HepG2 (cell line): ENCODE results near the gene LRRIQ4. TPM values are rescaled to one million over a fixed set of nuclear protein-coding genes. Genes with fewer than 3 reads are reported as not detected.
A peak's percentile ranks its signal among the peaks of the same experiment; 100 is the strongest.

Source experiments
- ATAC-seq: fragments of 200-7000 bp; cut with Tn5 transposase; 3 replicates; pipeline ENCODE4 v1.9.1; 2020; ENCODE audit warnings: mild to moderate bottlenecking, moderate library complexity
- BruUV-seq: library from RNA; stranded (reverse); fragments of 400-500 nt; replicated peaks from 2 replicates; lab custom pipeline; 2021; lab: Mats Ljungman, UMichigan
- CTCF ChIA-PET: fragments of 300-600 bp; formaldehyde crosslinking; extraction: SDS; loops from one replicate; lab custom pipeline; 2021; ENCODE audit warnings: low total read pairs, inconsistent platforms, low intra/inter-chr PET ratio; lab: Yijun Ruan, JAX
- POLR2A ChIA-PET: fragments of 350-600 bp; sonication (Branson Sonifier 250); formaldehyde crosslinking; loops from one replicate; lab custom pipeline; 2020; ENCODE audit warnings: antibody characterized with exemption, inconsistent platforms; lab: Yijun Ruan, JAX
- DNase-seq: peaks from one replicate; pipeline ENCODE4 v3.0.0-alpha.2; 2015; ENCODE audit warnings: low spot score
- FAIRE-seq: peaks from 3 replicates; lab custom pipeline; 2011; peaks lifted over from hg19 to GRCh38; lab: Jason Lieb, UNC
- H2AFZ ChIP-seq: one replicate; pipeline ENCODE4 v1.6.1; 2011; ENCODE audit warnings: low read length, inconsistent platforms
- H3K27ac ChIP-seq: fragments of 300-600 bp; 3 replicates; pipeline ENCODE4 v1.8.0; 2011; ENCODE audit warnings: mixed run types, mild to moderate bottlenecking, mixed read lengths, low read length, inconsistent platforms; ENCODE audit not compliant: insufficient read depth; ENCODE audit errors: extremely low read length
- H3K27me3 ChIP-seq, 2 experiments: fragments of 200-600 bp in 1 of 2; 2 replicates in 1 of 2; 3 replicates in 1 of 2; pipeline versions ENCODE4 v1.6.0 to v1.8.0; 2011; ENCODE audit warnings: low read length in 2 of 2, mild to moderate bottlenecking in 2 of 2, moderate library complexity in 2 of 2, inconsistent platforms in 1 of 2; ENCODE audit not compliant: insufficient read depth in 2 of 2, control insufficient read depth in 1 of 2
- H3K36me3 ChIP-seq, 2 experiments: fragments of 200-600 bp in 1 of 2; replicated peaks in 1 of 2; 2 replicates in 1 of 2; 3 replicates in 1 of 2; pipeline versions ENCODE4 v1.5.1 to v1.8.0; 2011; ENCODE audit warnings: low read length in 2 of 2, inconsistent platforms in 1 of 2; ENCODE audit not compliant: insufficient read depth in 2 of 2, control insufficient read depth in 1 of 2
- H3K4me1 ChIP-seq: 2 replicates; pipeline ENCODE4 v1.5.1; 2012; ENCODE audit warnings: low read length, inconsistent platforms; ENCODE audit not compliant: insufficient read depth
- H3K4me2 ChIP-seq: 2 replicates; pipeline ENCODE4 v1.6.0; 2011; ENCODE audit warnings: low read depth, low read length, inconsistent platforms
- H3K4me3 ChIP-seq, 3 experiments: fragments of 200-600 bp in 1 of 3; sonication (generic), shearing (Covaris generic) in 1 of 3; replicated peaks in 1 of 3; 2 replicates each; pipeline ENCODE4 v1.5.1; 2011 to 2016; ENCODE audit warnings: low read length in 3 of 3, inconsistent platforms in 2 of 3, low read depth in 2 of 3, mild to moderate bottlenecking in 2 of 3, control low read depth in 1 of 3, mixed read lengths in 1 of 3; ENCODE audit not compliant: insufficient read depth in 1 of 3
- H3K79me2 ChIP-seq: one replicate; pipeline ENCODE4 v1.6.1; 2011; ENCODE audit warnings: low read length, inconsistent platforms; ENCODE audit not compliant: insufficient read depth
- H3K9ac ChIP-seq: 2 replicates; pipeline ENCODE4 v1.6.0; 2011; ENCODE audit warnings: mild to moderate bottlenecking, low read depth, low read length, inconsistent platforms; ENCODE audit not compliant: insufficient read depth
- H3K9me3 ChIP-seq: 2 replicates; pipeline ENCODE4 v1.5.1; 2012; ENCODE audit warnings: mild to moderate bottlenecking, low read length
- H4K20me1 ChIP-seq: 2 replicates; pipeline ENCODE4 v1.6.0; 2011; ENCODE audit warnings: inconsistent platforms, mild to moderate bottlenecking, low read length, moderate library complexity; ENCODE audit not compliant: insufficient read depth
- MAFK ChIP-seq, 2 experiments: IDR thresholded peaks in 1 of 2; conservative IDR thresholded peaks in 1 of 2; 2 replicates each; pipeline ENCODE4 v1.6.1; 2011; ENCODE audit warnings: improper control_type of control experiment in 2 of 2, low read length in 2 of 2
- NFE2L2 ChIP-seq: fragments of 150-350 bp; IDR thresholded peaks from 2 replicates; pipeline ENCODE4 v1.6.1; 2014; ENCODE audit warnings: low read length
- RFX1 ChIP-seq: fragments of 450-650 bp; IDR thresholded peaks from 2 replicates; pipeline ENCODE4 v1.6.1; 2017
- WGBS: methylation state at CpG from one replicate; pipeline ENCODE4 v1.1.6; 2017; ENCODE audit warnings: low lambda C conversion rate; 5-methylcytosine and 5-hydroxymethylcytosine counted together
- in situ Hi-C: cut with HindIII; loops from 2 replicates; pipeline ENCODE4 v1.10.0; 2017; ENCODE audit warnings: low pct_unique_long_range_greater_than_20kb; ENCODE audit not compliant: extremely low pct_ligation_motif_present
- intact Hi-C: fragments of 100-400 bp; cut with micrococcal nuclease; formaldehyde crosslinking; loops from one replicate; pipeline ENCODE4 v1.10.0; 2022; ENCODE audit not compliant: unreplicated experiment
- polyA plus RNA-seq, 8 experiments: library from polyadenylated mRNA; depleted of rRNA in 3 of 8; stranded (reverse) in 7 of 8; unstranded in 1 of 8; fragments of >200 nt; fragmentation: Illumina TruSeq in 4 of 8; extraction: Trizol in 4 of 8; gene quantifications; 2 replicates each; pipeline versions ENCODE4 v1.2.1 to v1.2.3, GENCODE V29; 2011 to 2016; ENCODE audit warnings: low read depth in 4 of 8, missing spikeins in 1 of 8, mixed read lengths in 1 of 8; ENCODE audit not compliant: insufficient read depth in 1 of 8
- total RNA-seq, 5 experiments: library from RNA; depleted of rRNA; stranded (reverse); fragments of >200 nt; fragmentation: Illumina TruSeq; extraction: Trizol; gene quantifications; 2 replicates each; pipeline ENCODE4 v1.2.3, GENCODE V29; 2016; ENCODE audit warnings: low read depth in 1 of 5
- TF ChIP-seq, protein P1 (sequence below): sonication (generic); formaldehyde crosslinking; IDR thresholded peaks from 2 replicates; pipeline ENCODE4 v1.4.0; 2020; ENCODE audit warnings: missing genetic modification reagents, borderline replicate concordance

LRRIQ4 gene
- total and polyA plus RNA-seq, 2 of the 13 experiments (the other 11 are each of a cell fraction or from before 2014, with no cell fraction given), result not detected

DNA sequence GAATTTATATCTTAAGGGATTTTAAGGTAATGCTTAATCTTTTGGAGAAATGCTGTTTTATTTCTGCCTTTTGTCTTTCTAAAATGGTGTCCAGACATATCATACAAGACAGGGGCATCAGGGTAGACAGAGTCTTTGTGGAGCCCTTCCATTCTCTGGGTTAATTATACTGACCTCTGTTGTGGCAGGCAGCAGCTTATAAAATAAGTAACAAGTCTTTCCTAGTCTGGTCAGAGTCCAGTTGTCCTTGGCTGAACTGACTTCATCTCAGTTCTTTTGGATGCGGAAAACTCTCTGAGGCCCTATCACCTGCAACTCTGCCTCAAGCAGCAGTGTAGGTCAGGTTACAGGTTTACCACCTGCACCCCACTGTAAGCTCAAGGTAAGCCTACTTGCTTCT, 20.3 kb upstream of the LRRIQ4 start (continued):
- TF ChIP-seq, protein P1, sequence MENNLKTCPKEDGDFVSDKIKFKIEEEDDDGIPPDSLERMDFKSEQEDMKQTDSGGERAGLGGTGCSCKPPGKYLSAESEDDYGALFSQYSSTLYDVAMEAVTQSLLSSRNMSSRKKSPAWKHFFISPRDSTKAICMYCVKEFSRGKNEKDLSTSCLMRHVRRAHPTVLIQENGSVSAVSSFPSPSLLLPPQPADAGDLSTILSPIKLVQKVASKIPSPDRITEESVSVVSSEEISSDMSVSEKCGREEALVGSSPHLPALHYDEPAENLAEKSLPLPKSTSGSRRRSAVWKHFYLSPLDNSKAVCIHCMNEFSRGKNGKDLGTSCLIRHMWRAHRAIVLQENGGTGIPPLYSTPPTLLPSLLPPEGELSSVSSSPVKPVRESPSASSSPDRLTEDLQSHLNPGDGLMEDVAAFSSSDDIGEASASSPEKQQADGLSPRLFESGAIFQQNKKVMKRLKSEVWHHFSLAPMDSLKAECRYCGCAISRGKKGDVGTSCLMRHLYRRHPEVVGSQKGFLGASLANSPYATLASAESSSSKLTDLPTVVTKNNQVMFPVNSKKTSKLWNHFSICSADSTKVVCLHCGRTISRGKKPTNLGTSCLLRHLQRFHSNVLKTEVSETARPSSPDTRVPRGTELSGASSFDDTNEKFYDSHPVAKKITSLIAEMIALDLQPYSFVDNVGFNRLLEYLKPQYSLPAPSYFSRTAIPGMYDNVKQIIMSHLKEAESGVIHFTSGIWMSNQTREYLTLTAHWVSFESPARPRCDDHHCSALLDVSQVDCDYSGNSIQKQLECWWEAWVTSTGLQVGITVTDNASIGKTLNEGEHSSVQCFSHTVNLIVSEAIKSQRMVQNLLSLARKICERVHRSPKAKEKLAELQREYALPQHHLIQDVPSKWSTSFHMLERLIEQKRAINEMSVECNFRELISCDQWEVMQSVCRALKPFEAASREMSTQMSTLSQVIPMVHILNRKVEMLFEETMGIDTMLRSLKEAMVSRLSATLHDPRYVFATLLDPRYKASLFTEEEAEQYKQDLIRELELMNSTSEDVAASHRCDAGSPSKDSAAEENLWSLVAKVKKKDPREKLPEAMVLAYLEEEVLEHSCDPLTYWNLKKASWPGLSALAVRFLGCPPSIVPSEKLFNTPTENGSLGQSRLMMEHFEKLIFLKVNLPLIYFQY, result no peak

DNA sequence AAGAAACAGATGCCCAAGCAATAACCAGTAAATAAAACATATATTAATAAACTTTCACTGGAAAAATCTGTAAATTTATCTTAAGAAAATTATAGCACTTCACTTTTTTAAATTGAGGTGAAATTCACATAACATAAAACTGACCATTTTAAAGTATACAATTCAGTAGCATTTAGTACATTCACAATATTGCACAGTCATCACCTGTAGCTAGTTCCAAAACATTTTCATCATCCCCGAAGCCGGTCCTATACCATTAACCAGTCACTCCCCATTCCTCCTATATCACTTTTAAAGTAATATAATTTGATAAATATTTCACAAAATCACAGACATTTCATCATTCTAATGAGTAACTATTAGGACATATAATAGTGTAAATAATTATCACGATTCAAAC, 8.0 kb upstream of the LRRIQ4 start:
- no peak overlapping the region for H3K4me2 ChIP-seq
- in situ Hi-C loops (no loop called here), intact Hi-C loops (no loop called here)
- WGBS, result 64% methylated on average over 3 of the region's 3 CpGs
- no peaks in the 10 kb centered on the region for H4K20me1 ChIP-seq
- POLR2A ChIA-PET, result no interaction called here
- no peaks in the 10 kb centered on the region for H3K27me3 ChIP-seq
- H3K4me3 ChIP-seq, result no peak overlapping the region
- no peaks in the 10 kb centered on the region for H3K79me2 ChIP-seq
- no peak for FAIRE-seq
- no peak for DNase-seq
- BruUV-seq, result no TSS peak
- H3K27ac ChIP-seq, result no peak overlapping the region
- H3K9me3 ChIP-seq, result no peaks in the 10 kb centered on the region
- H3K9ac ChIP-seq, result no peak overlapping the region
- no peak overlapping the region for H2AFZ ChIP-seq
- no peak for ATAC-seq
- TF ChIP-seq NFE2L2, result 0 out of 2 replicates have a peak, but pooled peaks have one; percentile 26
- TF ChIP-seq MAFK (conservative IDR thresholded peaks at IDR 0.05 in 1 of 2, IDR thresholded peaks at IDR 0.05 in 1 of 2; ENCODE audit: low read length in 2 of 2), result peak; percentile 38 to 39; a peak in 2 of 4 replicates
- no peak for TF ChIP-seq RFX1
- H3K36me3 ChIP-seq, result no peaks in the 10 kb centered on the region
- no peaks in the 10 kb centered on the region for H3K4me1 ChIP-seq
- CTCF ChIA-PET, result no interaction called here
